HG03196 (cell line): ENCODE measurements around the gene MAML2.

Source experiments
- ATAC-seq: cut with Tn5 transposase; IDR thresholded peaks from one replicate; pipeline ENCODE4 v1.9.1; 2021; ENCODE audit not compliant: unreplicated experiment

The MAML2 gene

DNA sequence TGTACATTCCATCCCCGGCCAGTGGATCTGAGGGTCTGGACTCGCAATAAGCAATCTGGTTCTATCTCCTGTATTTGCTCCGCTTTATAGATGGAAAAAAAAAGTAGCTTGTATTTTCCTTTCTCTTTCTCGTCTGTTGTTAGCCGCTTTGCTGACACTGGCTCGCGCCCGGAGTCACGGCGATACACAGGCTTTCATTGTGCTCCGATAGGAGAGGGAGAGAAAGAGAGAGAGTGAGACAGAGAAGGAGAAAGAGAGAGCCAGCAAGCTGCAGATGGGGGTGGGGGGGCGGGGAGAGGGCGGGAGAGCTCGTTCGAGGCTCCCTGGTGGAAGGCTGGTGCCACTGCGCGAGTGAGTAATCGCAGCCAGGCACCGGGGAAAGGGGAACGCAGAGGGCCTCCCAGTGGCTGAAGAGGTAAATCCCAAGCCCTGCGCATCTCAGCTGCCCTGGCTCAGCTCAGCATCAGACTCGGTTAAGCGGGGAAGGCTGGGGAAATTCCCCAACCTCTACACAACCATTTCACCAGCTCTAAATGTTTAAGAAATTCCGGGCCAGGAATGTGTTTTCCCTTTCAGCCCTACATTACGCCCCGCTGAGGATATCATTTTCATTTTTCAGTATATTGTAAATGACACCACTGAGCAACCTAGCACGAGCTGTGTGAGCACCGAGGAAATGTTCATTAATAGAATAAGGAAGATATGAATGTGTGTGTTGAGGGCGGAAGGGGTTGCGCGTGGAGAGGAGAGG lies at the start of gene MAML2:
Gene MAML2, minus strand, starts transcription at position 235 of the 751 bp plus-strand sequence. CDS start 1,300 bp downstream, outside the sequence.
- peak; percentile 81 for ATAC-seq

DNA sequence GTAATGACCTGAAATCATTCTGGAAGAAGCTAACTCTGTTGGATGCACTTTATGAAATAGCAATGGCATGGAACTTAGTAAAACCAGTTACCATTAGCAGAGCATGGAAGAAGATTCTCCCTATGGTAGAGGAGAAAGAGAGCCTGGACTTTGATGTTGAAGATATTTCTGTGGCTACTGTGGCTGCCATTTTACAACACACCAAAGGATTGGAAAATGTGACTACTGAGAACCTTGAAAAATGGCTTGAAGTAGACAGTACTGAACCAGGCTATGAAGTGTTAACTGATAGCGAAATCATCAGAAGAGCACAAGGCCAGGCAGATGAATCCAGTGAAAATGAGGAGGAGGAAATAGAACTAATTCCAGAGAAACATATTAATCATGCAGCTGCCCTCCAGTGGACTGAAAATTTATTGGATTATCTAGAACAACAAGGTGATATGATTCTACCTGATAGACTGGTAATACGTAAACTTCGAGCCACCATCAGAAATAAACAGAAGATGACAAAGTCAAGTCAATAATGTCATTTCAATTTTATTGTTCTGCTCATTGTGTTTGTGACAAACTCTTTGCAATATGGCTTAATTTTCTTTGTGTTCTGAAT lies 48.8 kb upstream of the MAML2 start:
- ATAC-seq, result no peak

DNA sequence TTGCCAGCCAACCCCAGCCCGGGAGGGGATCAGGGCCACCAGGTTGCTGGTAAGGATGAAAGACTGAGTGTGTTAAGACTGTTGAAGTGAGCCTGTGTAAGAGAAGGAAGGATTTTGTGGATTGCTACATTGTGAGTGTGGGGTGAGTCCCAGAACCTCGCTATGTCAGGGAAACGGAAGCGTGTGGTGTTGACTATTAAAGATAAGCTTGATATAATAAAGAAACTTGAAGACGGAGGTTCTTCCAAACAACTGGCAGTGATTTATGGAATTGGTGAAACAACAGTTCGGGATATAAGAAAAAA lies 47.4 kb upstream of the MAML2 start:
- ATAC-seq, result peak; percentile 0

DNA sequence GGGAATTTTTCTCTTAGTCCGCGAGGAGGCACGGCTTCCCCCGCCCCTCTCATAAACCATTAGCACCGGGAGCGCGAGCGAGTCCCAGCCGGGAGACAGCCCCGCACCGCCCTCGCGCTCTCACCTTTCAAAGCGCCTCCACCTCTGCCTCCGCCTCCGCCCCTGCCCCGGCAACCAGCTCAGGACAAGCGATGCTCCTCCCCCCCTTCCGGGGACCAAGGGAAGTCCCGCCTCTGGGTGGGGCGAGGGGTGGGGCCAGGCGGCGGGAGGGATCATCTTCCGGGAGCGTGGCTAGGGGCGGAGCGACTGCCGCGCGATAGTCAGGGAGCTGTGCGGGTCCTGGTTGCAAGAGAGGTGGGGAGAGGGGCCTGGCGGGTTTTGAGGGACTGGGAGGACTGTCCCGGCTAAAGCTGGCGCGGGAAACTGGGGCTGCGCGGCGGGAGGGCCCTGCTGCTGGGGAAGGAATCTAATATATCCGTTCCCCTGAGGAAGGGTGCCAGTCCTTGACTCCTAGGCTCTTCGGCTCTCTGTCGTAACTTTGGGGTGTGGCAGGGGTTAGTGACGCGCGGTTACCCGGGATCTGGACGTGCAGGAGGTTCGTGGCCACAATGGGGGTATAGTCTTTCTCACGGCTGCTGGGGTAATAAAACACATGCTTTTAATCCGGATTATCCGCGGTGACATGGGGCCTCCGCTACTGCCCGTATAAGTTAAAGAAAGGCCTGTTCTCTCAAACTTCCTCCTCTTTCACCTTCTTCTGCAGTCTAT lies 46.9 kb upstream of the MAML2 start, which contains the start of the genes CCDC82 and JRKL:
Gene CCDC82, minus strand, starts transcription at position 193 of the 768 bp plus-strand sequence. CDS start 5,165 bp downstream, outside the sequence.
Gene JRKL, plus strand, starts transcription at position 294 of the 768 bp plus-strand sequence. CDS start 637 bp downstream, outside the sequence.
- ATAC-seq, result peak; percentile 94

DNA sequence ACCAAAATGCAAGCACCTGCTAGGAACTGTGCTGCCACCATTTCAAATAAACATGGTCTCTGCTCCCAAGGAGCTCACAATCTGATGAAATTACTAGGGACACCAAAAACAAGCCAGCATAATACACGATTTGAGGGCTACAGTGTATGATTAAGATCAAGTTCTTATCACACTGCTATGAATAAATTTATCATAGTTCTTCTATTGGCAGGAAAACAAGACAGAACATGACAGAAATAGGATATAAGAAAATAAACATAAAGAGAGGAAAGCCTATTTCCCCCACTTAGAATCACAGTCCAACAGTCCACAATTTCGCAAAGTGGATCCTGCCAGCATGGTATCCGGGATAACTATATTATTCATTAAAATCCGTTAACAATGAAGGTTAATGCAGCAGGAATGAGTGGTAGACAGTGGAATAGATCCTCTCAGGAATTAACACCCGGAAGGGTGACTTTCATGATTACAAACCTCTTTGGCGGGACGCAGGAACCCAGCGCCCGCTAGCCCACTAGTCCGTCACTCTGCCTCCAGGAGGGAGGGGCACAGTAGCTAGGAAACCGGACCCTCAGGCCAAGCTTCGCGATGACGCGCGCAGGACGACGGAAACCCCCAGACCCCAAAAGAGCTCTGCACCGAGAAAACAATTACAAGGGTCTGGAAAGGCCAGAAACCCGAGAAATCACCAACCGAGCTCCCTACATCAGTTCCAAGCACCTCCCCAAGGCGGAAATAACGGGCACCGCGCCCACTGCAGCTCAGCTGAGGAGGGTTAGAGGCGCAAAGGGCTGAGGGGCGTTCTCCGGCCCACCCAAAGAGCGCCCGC lies 46.1 kb upstream of the MAML2 start:
- ATAC-seq, result peak; percentile 53

DNA sequence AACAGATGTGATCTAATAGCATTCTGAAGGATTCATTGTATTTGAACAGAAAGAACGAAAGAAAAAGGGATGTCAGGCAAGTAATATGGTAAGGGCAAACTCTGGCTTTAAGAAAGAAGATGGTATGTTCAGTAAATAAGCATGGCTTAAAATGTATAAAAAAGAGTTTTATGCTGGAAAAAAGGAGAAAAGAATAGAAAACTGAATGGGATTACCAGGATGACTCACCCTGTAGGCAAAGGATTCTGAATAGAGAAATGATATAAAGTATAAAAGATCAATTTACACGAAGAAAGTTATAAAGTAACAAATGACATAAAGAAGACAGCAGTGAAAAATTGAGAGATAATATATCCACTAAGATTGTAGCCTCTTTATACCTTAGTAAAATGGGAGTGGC lies 42.2 kb upstream of the MAML2 start:
- no peak for ATAC-seq

DNA sequence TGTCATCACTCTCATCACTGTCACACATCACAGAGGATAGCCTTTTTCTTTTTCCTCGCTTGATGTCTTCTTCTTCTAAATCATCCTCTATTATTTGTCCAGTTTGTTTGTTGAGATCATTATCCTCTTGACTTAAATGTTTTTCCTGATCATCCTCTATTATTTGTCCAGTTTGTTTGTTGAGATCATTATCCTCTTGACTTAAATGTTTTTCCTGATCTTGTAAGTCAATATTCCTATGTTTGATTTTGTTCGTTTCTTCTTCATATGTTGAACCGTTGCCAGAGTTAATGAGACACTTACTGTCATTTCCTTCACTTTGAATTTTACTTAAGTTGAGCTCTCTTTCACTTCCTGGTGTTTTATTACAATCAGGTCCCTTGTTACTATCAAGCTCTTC lies 41.2 kb upstream of the MAML2 start:
- no peak for ATAC-seq

DNA sequence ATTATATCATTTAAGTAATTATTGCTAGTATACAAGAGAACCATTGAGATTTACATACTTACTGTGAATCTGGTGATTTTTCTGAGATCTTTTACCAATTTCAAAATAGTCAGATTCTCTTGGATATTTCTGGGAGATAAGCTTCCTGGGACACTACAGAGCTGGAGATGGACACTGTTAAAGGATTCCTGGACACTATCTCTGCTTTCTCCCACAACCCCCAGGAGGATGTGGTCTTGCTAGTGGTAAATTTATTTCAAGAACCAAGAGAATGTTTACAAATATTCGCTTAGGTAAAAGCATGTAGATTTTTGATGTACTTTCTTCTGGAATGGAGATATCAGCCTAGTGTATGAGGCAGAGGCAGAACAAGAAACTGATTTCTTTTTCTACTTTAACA lies 33.8 kb upstream of the MAML2 start:
- no peak for ATAC-seq

DNA sequence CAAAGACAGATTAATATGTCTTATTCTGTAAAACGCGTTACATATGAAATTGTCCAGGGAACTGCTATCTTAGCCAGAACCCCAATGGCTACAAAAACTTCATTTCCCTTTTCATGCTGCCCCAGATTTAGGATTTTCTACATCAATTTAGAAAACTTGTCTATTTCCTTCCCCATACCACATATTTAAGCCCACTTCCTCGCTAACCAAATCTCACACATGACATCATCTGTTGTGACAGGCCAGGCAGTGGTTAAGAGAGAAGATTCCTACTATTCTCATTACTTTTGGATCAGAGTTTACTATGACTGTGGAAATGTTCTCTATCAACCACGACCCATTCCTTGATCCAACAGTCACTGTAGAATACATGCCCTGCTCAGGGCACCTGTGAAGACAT lies 30.8 kb upstream of the MAML2 start:
- ATAC-seq, result no peak

DNA sequence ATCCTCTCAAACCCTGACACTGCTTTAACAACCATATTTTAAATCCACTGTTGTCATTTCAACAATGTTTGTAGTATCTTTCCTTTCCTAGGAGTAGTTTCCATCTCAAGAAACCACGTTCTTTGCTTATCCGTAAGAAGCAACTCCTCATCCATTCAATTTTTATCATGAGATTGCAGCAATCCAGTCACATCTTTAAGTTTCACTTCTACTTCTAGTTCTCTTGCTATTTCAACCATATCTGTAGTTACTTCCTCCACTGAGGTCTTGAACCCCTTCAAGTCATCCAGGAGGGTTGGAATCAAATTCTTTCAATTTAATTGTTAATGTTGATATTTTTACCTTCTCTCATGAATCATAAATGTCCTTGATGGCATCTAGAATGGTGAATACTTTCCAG lies 24.3 kb upstream of the MAML2 start:
- ATAC-seq, result no peak

DNA sequence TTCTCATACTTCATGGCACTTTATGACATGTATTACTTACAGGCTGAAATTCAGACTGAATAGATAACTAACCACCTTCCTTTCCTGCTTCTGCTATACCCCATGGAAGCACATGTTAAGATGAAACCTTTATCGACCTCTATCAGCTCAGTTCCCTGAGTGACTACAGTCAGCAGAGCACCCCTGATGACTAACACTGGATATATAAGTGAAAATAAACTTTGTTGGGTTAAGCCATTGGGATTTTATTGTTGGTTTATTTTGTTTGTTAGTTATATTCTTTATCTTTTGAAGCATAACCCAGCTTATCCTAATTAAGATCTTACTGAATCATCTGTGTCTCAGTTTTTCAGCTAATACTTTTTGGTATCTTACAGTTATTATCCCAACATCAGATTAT lies 23.0 kb upstream of the MAML2 start:
- ATAC-seq, result no peak

DNA sequence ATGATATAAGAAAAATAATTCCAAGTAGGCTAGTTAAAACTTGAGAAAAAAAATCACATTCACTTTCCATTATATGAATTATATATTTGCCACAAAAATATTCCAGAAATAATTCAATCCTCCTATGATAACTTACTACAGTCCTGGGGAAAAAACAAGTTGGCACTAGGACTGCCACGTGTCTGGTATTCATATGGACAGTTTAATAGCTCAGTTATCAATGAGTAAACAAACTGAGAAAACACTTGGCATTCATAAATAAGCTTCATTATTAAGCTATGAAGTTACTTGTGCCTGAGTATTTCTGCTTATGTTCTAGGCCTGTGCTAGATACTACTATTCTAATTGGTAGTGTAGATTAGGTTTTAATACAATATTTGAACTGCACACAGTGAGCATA lies 22.5 kb upstream of the MAML2 start:
- no peak for ATAC-seq

DNA sequence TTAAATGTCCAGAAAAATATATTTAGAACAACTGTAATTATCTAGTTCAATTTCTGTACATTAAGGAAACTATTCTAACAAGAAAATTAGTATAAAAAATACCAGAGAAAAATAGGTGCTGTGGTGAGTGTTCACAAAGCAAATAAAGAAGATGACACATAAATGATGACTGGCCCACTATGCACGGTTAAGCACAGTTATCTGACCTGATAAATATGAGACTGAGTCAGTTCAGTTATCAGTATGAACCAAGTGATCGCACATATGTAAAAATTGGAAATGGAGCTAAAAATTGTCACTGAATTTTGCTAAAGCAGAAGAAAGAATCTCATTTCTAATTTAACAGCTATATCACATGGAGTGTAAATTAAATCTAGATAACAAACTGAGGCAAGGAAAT lies 18.8 kb upstream of the MAML2 start:
- no peak for ATAC-seq

DNA sequence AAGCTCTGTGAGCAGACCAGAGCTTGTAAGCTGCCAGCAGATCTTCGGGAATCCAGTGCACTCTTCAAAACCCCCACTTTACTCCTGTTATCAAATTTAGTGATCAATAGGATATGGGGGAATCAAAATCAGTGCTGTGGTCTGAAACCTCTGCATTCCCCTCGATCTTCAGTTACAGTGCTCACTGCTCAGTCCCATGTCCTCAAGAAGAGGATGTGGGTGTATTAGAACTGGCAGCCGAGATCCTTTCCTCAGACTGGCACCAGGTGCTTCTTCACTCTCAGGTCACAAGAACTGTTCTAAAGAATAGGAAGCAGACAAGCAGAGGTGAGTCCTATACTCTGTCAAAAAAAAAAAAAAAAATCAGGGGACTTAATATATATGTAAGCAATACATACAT lies 15.3 kb upstream of the MAML2 start:
- ATAC-seq, result no peak

DNA sequence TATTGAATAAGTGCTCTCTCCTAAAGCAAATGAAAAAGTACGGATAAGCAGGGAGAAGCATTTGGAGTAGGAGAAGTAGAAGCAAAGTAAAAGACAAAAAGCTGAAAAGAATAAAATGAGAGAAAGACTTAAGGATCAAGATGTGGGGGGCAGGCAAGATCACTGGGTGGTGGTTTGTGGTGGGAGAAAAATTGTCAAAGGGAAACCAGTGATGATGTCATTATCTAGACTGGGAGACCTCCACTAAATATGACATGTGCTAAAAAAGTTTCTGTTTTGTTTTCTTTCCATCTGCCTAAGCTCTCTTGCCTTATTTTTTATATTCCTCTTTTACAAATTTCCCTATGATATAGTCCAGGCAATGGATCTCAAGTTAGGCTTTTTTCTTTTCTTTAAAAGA lies 14.8 kb upstream of the MAML2 start:
- ATAC-seq, result no peak

DNA sequence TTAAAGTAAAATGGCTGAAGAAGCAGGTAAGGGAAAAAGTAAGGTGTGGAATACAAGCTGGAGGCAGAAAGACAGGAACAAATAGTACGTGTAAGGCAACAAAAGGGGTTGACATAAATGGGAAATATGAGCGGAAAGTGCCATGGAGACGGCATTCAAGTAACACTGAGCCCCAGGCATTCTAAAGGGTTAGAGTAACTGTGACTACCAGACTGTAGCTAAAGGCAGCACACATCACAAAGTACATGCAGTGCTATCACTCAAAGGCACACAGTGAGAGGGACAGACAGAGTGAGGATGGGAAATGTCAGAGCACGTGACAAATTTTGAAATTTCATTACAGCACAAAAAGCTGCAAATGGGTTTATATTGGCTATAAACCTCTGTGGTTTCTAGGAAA lies 13.9 kb upstream of the MAML2 start:
- ATAC-seq, result no peak

DNA sequence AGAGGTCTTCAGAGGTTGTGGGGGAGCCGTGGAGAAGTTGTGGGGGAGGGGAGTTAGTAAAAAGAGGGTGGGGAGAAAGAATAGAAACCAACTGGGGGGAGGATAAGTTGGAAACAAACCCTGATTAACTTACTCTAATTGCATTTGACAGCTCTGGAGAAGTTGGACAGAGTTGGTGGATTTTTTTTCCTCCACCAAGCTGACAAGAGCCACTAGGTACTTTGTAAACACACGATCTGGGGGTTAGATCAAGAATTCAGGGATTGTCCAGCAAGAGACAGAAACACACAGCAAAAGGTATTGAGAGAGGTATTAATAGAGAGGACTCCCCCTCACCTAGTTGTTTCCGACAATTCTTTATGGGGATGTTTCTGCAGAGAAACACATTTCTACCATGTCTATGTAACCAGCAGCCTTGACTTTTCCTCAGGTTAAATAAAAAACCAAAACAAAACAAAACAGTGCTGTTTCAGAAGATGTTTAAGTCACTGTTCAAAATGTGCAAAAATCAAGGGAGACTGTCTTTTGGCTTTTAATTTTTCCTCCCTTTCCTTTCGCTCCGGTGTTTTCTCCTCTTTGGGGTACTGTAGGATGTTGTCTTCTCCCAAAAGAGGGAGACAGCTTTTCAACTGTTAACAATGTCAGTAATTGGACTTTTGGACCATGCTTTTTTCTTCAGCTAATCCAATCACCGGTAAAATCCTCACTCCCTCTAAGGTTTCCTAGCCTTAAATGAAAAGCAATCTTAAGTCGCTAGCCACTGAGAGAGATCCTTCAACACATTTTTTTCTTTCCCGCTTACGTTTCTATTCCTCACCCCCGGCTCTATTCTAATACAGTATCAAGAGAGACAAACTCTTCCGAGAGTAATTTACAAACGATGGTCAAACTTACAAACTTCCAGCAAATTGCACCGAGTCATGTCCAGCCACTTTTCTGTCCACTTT lies 708 bp downstream of the MAML2 start:
- no peak for ATAC-seq

DNA sequence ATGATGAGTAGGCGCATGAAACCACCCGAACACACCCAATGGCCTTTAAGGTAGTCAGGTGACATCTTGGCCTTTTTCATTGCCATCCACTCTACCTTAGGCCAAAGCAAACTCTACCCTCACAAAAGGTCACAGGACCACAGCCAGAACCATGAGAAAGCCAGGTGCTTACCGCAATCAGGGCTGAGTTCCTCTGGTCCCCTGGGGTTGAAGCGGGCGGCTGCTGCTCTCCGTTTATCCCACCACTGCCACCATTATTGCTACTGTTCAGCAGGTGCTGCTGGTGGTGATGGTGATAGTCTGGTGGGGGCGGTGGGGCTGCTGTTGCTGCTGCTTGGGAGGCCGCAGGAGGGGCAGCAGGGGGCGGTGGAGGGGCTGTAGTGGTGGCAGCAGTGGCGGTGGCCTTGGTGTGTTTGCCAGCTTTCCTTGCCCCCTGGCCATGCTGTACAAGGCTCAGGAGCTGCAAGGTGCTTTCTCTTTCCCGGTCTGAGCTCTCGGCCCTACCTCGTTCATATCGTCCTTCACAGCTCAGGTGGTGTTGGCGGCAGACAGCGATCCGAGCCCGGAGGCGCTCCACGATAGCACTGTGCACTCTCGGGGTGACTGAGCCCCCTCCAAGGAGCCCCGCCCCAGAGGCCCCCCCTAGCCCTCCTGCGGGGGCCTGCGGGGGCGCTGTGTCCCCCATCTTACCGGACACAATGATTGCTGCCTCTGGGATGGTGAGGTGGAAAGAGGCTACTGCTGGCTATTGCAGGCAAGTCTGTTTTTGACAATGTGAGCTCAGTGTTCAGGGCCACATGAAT lies 1.6 kb downstream of the MAML2 start:
- ATAC-seq, result peak; percentile 34

DNA sequence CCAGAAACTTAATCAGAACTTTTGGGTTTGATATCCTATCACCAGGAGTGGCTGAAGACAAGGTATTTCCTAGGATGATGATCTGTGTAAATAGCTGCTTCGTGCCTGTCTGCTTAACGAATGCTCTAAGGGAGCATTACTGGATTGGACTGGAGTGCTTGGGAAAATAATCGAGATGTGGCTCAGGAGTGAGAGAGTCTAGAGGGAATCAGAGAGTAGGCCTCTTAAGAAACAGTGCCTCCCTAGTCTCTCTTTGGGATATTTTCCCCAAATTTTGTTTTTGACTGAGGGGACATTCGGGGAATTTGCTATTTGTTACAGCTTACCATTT lies 2.5 kb downstream of the MAML2 start:
- ATAC-seq, result no peak
